ENCODE data around the gene FGF3.

The FGF3 gene

DNA sequence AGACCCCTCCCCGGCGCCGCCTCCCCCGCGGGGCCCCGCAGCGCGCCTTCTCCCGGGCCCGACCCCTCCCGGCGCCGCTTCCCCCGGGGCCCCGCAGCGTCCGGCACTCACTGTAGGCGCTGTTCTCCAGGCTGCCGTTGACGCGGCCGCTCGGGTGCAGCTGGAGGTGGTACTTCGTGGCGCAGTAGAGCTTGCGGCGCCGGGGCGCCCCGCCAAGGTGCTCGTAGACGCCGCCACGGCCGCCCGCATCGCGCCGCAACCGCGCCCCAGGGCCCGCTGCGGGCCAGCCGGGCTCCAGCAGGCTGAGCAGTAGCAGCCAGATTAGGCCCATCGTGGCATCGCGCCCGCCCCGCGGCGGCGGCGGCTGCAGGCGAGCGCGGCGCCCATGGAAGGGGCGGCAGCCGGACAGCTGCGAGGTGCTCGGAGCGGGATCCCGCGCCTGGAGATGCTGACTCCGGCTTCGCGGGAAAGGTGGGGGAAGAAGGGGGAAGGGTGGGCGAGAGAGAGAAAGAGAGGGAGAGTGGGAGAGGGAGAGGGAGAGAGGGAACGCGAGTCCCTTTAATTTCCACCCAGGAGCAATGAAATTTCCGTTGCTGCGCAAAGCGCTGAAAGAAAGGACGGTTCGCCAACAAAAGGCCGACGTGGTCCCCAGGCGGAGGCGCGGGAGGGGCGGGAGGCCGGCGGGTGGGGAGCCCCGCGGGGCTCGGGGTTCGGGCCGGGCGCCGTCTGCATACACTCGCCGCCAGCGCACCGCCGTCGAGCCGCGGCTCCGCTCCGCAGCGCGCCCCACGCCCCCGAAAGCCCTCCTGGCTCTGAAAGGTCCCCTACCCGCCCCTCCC is at the start of gene FGF3:
Gene FGF3 (minus strand): TSS at position 814 of the 839 bp plus-strand sequence. CDS start 483 bp downstream, at position 331.
- no peak within 1 kb of the TSS for H3K9ac ChIP-seq (ENCODE audit: low read depth, low read length)
- H3K27ac ChIP-seq (ENCODE audit: low read length): no peak within 1 kb of the TSS
- no peaks in the 10 kb centered on the region for H3K9me3 ChIP-seq (ENCODE audit: insufficient read depth, low read depth, low read length)
- peaks cover 100% of the 10 kb centered on the region for H3K27me3 ChIP-seq (ENCODE audit: insufficient read depth, low read length)
- H3K4me3 ChIP-seq (ENCODE audit: low read length): peak within 1 kb of the TSS; percentile 43; the same call in 1 of the 2 replicates
- no peaks in the 10 kb centered on the region for H3K36me3 ChIP-seq (ENCODE audit: insufficient read depth, low read depth, low read length)
- no peaks in the 10 kb centered on the region; the same call in 1 of the 2 replicates for H3K4me1 ChIP-seq (ENCODE audit: insufficient read depth, low read length)

DNA sequence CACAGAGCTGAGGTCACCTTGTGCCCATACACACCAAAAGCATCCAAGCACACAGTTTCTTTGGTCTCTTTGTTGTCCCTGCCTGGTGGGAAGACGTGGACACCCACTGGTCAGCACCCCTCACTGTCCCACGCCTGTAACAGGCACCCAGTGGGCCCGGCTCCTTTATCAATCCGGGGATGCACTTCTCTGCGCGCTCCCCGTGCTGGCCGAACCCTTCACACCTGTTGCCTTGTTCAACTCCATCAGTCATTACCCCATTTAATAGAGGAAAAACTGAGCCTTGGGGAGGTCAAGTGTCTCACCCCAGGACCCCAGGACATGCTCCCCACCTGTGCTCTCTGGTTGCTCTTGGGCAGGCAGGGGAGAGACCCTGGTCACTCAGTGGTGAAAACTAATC is 49.7 kb upstream of the FGF3 start:
- peaks cover 5% of the 10 kb centered on the region; the same call in 1 of the 2 replicates for H3K9me3 ChIP-seq (ENCODE audit: insufficient read depth, low read depth, low read length)
- peaks cover 22% of the 10 kb centered on the region; the same call in 1 of the 2 replicates for H3K27me3 ChIP-seq (ENCODE audit: insufficient read depth, low read length)
- H3K4me3 ChIP-seq (ENCODE audit: low read length): no peak overlapping the region
- H3K9ac ChIP-seq (ENCODE audit: low read depth, low read length): no peak overlapping the region
- no peak overlapping the region for H3K27ac ChIP-seq (ENCODE audit: low read length)
- no peaks in the 10 kb centered on the region for H3K4me1 ChIP-seq (ENCODE audit: insufficient read depth, low read length)
- no peaks in the 10 kb centered on the region for H3K36me3 ChIP-seq (ENCODE audit: insufficient read depth, low read depth, low read length)

DNA sequence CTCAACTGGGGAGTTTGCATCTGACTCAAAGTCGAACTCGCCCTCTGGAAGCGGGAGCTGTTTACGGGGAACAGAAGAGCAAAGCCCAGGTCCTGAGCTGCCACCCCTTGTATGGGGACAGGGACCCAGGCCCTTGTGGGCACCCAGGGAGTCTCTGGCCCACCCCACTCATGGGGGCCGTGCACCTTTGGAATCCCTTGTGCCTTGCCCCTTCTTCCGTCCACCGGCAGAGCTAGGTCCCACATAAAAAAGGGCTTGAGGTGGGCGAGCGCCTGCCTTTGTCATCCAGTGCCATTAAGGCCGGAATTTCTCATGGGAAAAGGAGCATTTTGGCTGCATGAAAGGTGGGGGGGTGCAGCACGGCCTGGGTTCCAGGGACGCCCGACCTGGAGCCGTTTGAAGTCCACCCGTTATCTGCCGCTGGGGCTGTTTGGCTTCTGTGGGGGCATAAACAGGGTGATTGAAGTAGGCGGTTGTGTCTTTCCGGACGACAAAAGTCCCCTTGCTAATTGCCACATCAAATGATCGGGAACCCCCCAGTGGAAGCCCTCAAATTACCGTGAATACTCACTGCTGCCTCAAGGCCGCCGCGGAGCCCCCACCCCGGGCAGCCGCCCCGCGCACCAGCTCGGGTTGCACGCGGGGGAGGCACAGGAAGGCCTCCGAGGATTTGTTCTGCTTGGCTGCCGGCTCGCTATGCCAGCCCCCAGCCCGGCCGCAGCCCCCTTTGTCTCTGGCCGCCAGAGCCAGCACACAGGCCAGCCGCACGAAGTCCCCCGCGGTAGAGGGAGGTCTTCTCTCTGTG is 49.0 kb upstream of the FGF3 start:
- H3K9me3 ChIP-seq (ENCODE audit: insufficient read depth, low read depth, low read length): peaks cover 5% of the 10 kb centered on the region; the same call in 1 of the 2 replicates
- peaks cover 22% of the 10 kb centered on the region; the same call in 1 of the 2 replicates for H3K27me3 ChIP-seq (ENCODE audit: insufficient read depth, low read length)
- no peak overlapping the region for H3K27ac ChIP-seq (ENCODE audit: low read length)
- no peak overlapping the region for H3K4me3 ChIP-seq (ENCODE audit: low read length)
- H3K9ac ChIP-seq (ENCODE audit: low read depth, low read length): no peak overlapping the region
- no peaks in the 10 kb centered on the region for H3K36me3 ChIP-seq (ENCODE audit: insufficient read depth, low read depth, low read length)
- H3K4me1 ChIP-seq (ENCODE audit: insufficient read depth, low read length): no peaks in the 10 kb centered on the region

DNA sequence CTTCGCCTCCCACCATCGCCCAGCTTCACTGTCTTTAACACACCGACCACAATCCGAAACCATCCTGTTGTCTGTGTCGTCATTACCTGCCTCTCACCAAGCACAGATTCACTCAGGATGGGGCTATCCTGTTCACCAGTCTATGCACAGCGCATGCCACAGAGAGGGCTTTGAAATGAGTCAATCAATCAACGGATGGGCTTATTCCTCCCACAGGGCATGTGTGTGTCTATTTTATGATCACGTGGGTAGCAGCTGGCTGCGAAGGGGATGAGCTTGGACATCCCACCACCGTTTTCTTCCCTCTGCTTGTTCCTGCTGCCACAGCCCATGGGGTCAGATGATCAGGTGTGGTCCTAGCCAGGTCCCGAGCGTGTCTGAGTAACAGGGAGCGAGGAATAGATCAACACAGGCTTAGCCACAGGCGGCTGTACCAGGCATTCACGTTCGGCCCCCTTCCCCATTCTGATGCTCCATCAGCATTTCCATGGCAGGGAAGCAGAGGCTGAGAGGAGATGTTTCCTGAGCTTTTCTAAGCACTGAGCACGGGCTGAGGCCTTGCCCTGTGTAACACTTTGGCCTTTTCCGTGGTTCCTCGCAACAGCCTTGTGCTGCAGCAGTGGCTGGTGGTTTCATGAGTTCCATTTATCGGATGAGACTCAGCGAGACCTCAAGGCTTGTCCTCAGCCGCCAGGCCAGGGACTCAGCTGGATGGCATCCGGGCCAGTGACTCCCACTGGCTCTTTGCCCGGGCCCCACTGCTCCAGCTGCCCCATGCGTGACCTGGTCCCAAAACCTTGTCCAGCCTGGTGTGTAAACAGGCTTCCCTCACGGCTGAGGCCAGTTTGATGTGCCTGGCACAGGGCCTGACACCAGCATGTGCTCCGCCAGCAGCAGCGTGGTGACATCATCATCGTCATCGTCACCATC is 48.1 kb upstream of the FGF3 start:
- no peak overlapping the region for H3K27ac ChIP-seq (ENCODE audit: low read length)
- H3K9ac ChIP-seq (ENCODE audit: low read depth, low read length): no peak overlapping the region
- no peaks in the 10 kb centered on the region for H3K4me1 ChIP-seq (ENCODE audit: insufficient read depth, low read length)
- no peak overlapping the region for H3K4me3 ChIP-seq (ENCODE audit: low read length)
- H3K27me3 ChIP-seq (ENCODE audit: insufficient read depth, low read length): peaks cover 22% of the 10 kb centered on the region
- no peaks in the 10 kb centered on the region for H3K36me3 ChIP-seq (ENCODE audit: insufficient read depth, low read depth, low read length)
- H3K9me3 ChIP-seq (ENCODE audit: insufficient read depth, low read depth, low read length): peaks cover 5% of the 10 kb centered on the region; the same call in 1 of the 2 replicates

DNA sequence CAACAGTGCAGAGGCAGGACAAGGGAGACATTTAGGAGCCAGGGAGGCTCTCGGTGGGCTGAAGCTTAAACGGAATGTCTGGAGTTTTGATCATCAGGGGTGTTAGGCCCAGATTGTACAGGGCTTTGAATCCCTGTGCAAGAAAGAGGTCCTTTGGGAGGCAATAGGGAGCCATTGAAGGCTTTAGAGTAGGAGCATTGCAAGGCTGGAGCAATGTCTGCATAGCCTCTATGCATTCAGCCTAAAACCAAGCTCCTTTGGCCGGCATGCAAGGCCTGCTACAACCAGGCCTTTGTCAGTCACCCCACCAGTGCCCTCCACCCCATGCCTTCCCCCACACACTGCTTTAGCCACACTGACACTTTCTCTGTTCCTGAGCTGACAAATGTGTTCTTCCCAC is 47.4 kb upstream of the FGF3 start:
- Histone ChIP-seq H3K9me3 (ENCODE audit: insufficient read depth, low read depth, low read length) (peaks cover under 1% of the 10 kb centered on the region; the same call in 1 of the 2 replicates), H3K36me3 (ENCODE audit: insufficient read depth, low read depth, low read length) (no peaks in the 10 kb centered on the region), H3K9ac (ENCODE audit: low read depth, low read length) (no peak overlapping the region), H3K27ac (ENCODE audit: low read length) (no peak overlapping the region), H3K4me1 (ENCODE audit: insufficient read depth, low read length) (no peaks in the 10 kb centered on the region), H3K27me3 (ENCODE audit: insufficient read depth, low read length) (peaks cover 29% of the 10 kb centered on the region), H3K4me3 (ENCODE audit: low read length) (no peak overlapping the region)

DNA sequence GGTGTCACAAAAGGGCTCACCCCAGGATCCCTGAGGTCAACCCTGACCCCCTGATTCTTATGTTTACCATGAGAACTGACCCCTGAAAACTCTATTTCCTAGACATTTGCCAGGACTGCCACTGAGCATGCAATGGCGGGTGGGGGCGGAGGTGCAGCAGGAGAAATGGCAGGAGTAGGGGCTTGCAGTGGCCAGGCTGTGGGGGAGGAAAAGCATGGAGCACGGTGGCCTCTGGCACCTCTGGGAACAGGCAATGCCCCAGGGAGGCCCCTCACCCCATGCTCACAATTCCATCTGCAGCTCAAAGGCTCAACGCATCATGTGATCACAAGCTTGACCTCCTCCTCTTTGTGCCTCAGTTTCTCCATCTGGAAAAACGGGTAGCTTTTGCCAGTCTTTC is 46.5 kb upstream of the FGF3 start:
- Histone ChIP-seq H3K27me3 (ENCODE audit: insufficient read depth, low read length) (peaks cover 37% of the 10 kb centered on the region), H3K9ac (ENCODE audit: low read depth, low read length) (no peak overlapping the region), H3K27ac (ENCODE audit: low read length) (no peak overlapping the region)

DNA sequence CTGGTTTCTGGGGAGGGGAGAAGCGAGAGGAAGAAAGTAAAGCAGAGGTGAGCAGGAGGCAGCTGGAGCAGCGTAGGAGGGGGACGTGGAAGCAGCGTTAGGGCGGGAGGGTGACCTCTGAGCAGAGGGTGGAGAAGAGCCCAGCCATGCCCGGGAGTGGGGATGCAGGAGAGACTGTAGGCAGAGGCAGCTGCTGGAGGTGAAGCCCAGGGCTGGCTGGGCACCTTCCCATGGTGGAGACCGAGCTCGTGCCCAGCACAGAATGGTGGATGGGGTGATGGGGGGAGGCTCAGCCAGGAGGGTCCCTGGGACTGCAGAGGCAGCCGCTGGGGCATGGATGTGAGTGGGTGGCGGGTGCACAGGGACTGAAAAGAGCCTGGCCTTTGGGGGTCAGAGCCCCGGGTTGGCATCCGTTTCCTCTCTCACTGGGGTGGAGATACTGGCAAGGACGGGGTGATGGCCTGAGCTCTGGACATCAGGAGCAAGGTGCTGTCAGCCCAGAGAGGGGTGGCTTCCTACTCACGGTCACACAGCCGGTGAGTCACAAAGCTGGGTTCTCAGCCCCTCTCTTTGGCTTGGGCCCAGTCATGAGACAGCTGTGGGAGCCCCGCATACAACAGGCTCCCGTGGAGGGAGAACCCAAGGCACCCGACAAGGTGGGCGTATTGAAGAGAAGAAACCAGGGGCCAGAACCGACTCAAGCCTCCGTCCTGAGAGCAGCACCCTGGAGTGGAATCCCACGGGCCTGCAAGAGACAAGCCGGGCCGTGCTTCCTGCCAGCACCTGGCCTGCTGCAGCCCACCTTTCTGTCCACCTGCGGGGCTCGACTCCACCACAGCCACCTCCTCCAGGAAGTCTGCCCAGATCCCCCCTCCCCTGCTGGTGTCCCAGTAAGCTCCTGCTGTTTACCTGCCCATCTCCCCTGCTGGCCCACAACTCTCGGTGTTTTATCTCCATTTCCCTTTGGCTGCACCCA is 45.8 kb upstream of the FGF3 start:
- no peaks in the 10 kb centered on the region for H3K4me1 ChIP-seq (ENCODE audit: insufficient read depth, low read length)
- no peak overlapping the region for H3K4me3 ChIP-seq (ENCODE audit: low read length)
- no peaks in the 10 kb centered on the region for H3K36me3 ChIP-seq (ENCODE audit: insufficient read depth, low read depth, low read length)
- no peaks in the 10 kb centered on the region for H3K9me3 ChIP-seq (ENCODE audit: insufficient read depth, low read depth, low read length)
- no peak overlapping the region for H3K9ac ChIP-seq (ENCODE audit: low read depth, low read length)
- peaks cover 41% of the 10 kb centered on the region for H3K27me3 ChIP-seq (ENCODE audit: insufficient read depth, low read length)
- H3K27ac ChIP-seq (ENCODE audit: low read length): no peak overlapping the region

More for the DNA sequence above, 46.5 kb upstream of the FGF3 start:
- Histone ChIP-seq H3K4me1 (ENCODE audit: insufficient read depth, low read length) (no peaks in the 10 kb centered on the region), H3K9me3 (ENCODE audit: insufficient read depth, low read depth, low read length) (no peaks in the 10 kb centered on the region), H3K4me3 (ENCODE audit: low read length) (no peak overlapping the region), H3K36me3 (ENCODE audit: insufficient read depth, low read depth, low read length) (no peaks in the 10 kb centered on the region)

DNA sequence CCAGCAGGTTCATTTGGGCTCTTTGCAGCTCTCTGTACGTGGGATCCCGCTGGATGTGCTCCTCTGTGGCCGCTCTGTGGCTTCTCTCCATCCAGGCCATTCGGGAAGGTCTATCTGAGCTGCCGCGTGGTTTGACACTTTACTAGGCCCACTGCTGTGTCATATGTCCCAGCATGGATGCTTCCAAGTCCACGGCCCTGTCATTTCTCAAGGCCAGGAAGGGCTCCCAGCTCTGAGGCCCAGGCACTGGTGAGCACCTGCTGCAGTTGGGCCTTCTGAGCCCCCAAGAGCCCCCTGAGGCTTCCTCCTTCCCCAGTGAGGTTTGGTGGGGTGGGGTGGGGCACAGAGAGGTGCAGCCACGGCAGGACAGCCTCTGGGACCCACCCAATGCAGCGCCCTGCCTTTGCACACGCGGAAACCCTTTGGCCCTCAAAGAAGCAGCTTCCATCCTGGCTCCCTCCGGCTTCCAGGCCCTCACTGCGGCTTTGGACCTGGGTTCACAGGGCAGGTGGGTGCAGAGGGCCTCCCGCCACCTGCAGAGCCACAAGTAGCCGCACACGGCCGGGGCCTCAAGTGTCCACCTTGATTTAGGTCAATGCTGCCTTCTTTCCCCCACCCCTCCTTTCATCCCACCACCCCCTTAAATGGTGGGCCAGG is 44.5 kb upstream of the FGF3 start:
- Histone ChIP-seq H3K4me1 (ENCODE audit: insufficient read depth, low read length) (no peaks in the 10 kb centered on the region), H3K4me3 (ENCODE audit: low read length) (no peak overlapping the region), H3K27me3 (ENCODE audit: insufficient read depth, low read length) (peaks cover 33% of the 10 kb centered on the region), H3K36me3 (ENCODE audit: insufficient read depth, low read depth, low read length) (no peaks in the 10 kb centered on the region), H3K27ac (ENCODE audit: low read length) (no peak overlapping the region), H3K9me3 (ENCODE audit: insufficient read depth, low read depth, low read length) (no peaks in the 10 kb centered on the region), H3K9ac (ENCODE audit: low read depth, low read length) (no peak overlapping the region)

DNA sequence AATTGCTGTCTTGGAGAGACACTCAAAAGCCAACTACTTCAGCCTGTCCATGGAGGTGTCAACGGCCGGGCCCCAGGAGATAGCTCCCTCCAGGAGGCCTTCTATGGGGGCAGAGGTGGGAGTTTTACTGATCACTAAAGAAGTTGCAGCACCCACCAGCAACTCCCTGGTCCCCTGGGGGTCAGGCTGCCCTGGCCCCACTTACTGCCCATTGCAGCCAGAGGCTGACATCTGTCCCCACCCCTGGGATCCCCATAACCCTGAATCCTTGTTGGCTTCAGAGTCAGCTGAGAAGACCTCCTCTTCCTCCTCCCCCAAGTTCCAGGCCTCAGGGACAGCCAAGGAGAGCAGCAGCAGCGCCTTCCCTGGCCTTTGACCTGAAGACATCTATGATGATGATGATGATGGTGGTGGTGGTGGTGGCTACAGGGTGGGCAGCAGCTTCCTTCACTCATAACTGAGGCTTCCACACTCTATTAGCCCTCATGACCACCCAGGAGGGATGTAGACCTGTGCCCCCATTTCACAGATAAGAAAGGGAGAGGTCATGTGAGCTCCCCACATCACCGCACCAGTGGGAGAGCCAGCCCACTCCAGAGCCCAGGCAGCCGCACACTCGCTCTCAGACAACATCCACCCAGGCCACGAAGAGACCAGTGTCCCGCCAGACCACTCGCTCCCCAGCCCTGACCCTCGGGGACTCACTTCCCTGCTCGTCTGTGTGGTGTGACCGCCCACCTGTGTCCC is 43.8 kb upstream of the FGF3 start:
- H3K27ac ChIP-seq (ENCODE audit: low read length): no peak overlapping the region
- no peak overlapping the region for H3K9ac ChIP-seq (ENCODE audit: low read depth, low read length)
- H3K9me3 ChIP-seq (ENCODE audit: insufficient read depth, low read depth, low read length): no peaks in the 10 kb centered on the region
- H3K36me3 ChIP-seq (ENCODE audit: insufficient read depth, low read depth, low read length): no peaks in the 10 kb centered on the region
- H3K27me3 ChIP-seq (ENCODE audit: insufficient read depth, low read length): peaks cover 26% of the 10 kb centered on the region
- no peaks in the 10 kb centered on the region for H3K4me1 ChIP-seq (ENCODE audit: insufficient read depth, low read length)
- no peak overlapping the region for H3K4me3 ChIP-seq (ENCODE audit: low read length)
